GM18526 (cell line): ENCODE measurements around the gene DCLRE1C.

ENCODE experiments used
- POLR2A ChIP-seq: IDR thresholded peaks from 3 replicates; pipeline ENCODE4 v1.6.1; 2011; ENCODE audit not compliant: insufficient read length; ENCODE audit errors: extremely low read depth

The DCLRE1C gene

GRCh38 chr10:14880229-14880628 is 73.7 kb downstream of the DCLRE1C start:
- TF ChIP-seq POLR2A = no peak

- no peak for TF ChIP-seq POLR2A
Measured at GRCh38 chr10:14879928-14880193, 74.0 kb downstream of the DCLRE1C start.

GRCh38 chr10:14879124-14879927 is 74.6 kb downstream of the DCLRE1C start:
- no peak for TF ChIP-seq POLR2A

- peak; percentile 85 for TF ChIP-seq POLR2A
Measured at GRCh38 chr10:14878266-14879123, 75.4 kb downstream of the DCLRE1C start, which contains the start of gene SUV39H2. Gene SUV39H2 (plus strand): TSS chr10:14878866. CDS start chr10:14878889, 23 bp downstream.

GRCh38 chr10:14876764-14877163 is 77.1 kb downstream of the DCLRE1C start:
- TF ChIP-seq POLR2A = no peak

- TF ChIP-seq POLR2A = no peak
Measured at GRCh38 chr10:14875941-14876340, 78.0 kb downstream of the DCLRE1C start.

GRCh38 chr10:14873090-14873760 is 80.7 kb downstream of the DCLRE1C start:
- no peak for TF ChIP-seq POLR2A

- no peak for TF ChIP-seq POLR2A
Measured at GRCh38 chr10:14860791-14861190, 93.1 kb downstream of the DCLRE1C start.

- TF ChIP-seq POLR2A = no peak
Measured at GRCh38 chr10:14859775-14860174, 94.1 kb downstream of the DCLRE1C start.

GRCh38 chr10:14859043-14859442 is 94.9 kb downstream of the DCLRE1C start:
- no peak for TF ChIP-seq POLR2A

- no peak for TF ChIP-seq POLR2A
Measured at GRCh38 chr10:14858338-14858960, 95.4 kb downstream of the DCLRE1C start.

- TF ChIP-seq POLR2A = no peak
Measured at GRCh38 chr10:14855453-14855852, 98.4 kb downstream of the DCLRE1C start.

GRCh38 chr10:14852236-14852635 is 101.7 kb downstream of the DCLRE1C start:
- TF ChIP-seq POLR2A = no peak
